ENCODE measurements around the gene GRIA3.
A peak's percentile ranks its signal among the peaks of the same experiment; 100 is the strongest.

Gene GRIA3

GRCh38 chrX:123499787-123500186, 315.7 kb downstream of the GRIA3 start:
- Histone ChIP-seq H3K27ac (ENCODE audit: low read depth, low read length) (no peak overlapping the region), H3K36me3 (ENCODE audit: control insufficient read depth in 1 of 2, insufficient read depth in 2 of 2, low read length in 2 of 2) (no peaks in the 10 kb centered on the region), H4K12ac (ENCODE audit: low read depth, low read length) (no peak overlapping the region), H2BK5ac (ENCODE audit: low read depth, low read length, poor library complexity) (no peak overlapping the region), H3K18ac (ENCODE audit: low read length) (no peak overlapping the region), H3K4me3 (ENCODE audit: low read depth, low read length) (peak overlapping the region; percentile 40), H2BK12ac (ENCODE audit: low read length) (no peak overlapping the region), H3K27me3 (ENCODE audit: insufficient read depth, low read length) (no peaks in the 10 kb centered on the region), H4K91ac (ENCODE audit: low read depth, low read length) (no peak overlapping the region), H3K79me2 (ENCODE audit: control insufficient read depth, insufficient read depth, low read length, poor library complexity) (no peaks in the 10 kb centered on the region), H4K8ac (ENCODE audit: low read depth, low read length) (no peak overlapping the region), H3K23ac (ENCODE audit: low read length) (no peak overlapping the region), H3K4ac (ENCODE audit: low read depth, low read length) (no peak overlapping the region), H2AK5ac (ENCODE audit: low read length) (no peak overlapping the region), H3K14ac (ENCODE audit: low read length) (no peak overlapping the region), H3K79me1 (ENCODE audit: low read length) (no peaks in the 10 kb centered on the region), H2BK120ac (ENCODE audit: insufficient read depth, low read length, poor library complexity) (no peak overlapping the region), H3K4me1 (ENCODE audit: control insufficient read depth in 1 of 2, insufficient read depth in 2 of 2, low read length in 2 of 2) (no peaks in the 10 kb centered on the region), H2AFZ (ENCODE audit: insufficient read depth, low read length, poor library complexity) (no peak overlapping the region), H3K9me3 (ENCODE audit: insufficient read depth, low read depth, low read length) (no peaks in the 10 kb centered on the region), H3K4me2 (ENCODE audit: low read length) (no peak overlapping the region), H3K9ac (ENCODE audit: low read length) (no peak overlapping the region)
- WGBS (ENCODE audit: extremely low coverage, insufficient coverage, insufficient read length), result no CpG with 5 or more reads among the region's 7 CpGs
- DNase-seq, result no peak

- Histone ChIP-seq H4K8ac (ENCODE audit: low read depth, low read length) (no peak overlapping the region), H2AK5ac (ENCODE audit: low read length) (no peak overlapping the region), H3K27ac (ENCODE audit: low read depth, low read length) (no peak overlapping the region), H3K18ac (ENCODE audit: low read length) (no peak overlapping the region), H4K12ac (ENCODE audit: low read depth, low read length) (no peak overlapping the region), H3K36me3 (ENCODE audit: control insufficient read depth in 1 of 2, insufficient read depth in 2 of 2, low read length in 2 of 2) (peaks cover 0 to 1% of the 10 kb centered on the region in 2 experiments), H3K79me2 (ENCODE audit: control insufficient read depth, insufficient read depth, low read length, poor library complexity) (no peaks in the 10 kb centered on the region), H3K4me3 (ENCODE audit: low read depth, low read length) (no peak overlapping the region), H2BK12ac (ENCODE audit: low read length) (no peak overlapping the region), H3K9ac (ENCODE audit: low read length) (no peak overlapping the region), H3K9me3 (ENCODE audit: insufficient read depth, low read depth, low read length) (no peaks in the 10 kb centered on the region), H2BK120ac (ENCODE audit: insufficient read depth, low read length, poor library complexity) (no peak overlapping the region), H3K14ac (ENCODE audit: low read length) (no peak overlapping the region), H3K4ac (ENCODE audit: low read depth, low read length) (no peak overlapping the region), H3K79me1 (ENCODE audit: low read length) (no peaks in the 10 kb centered on the region), H2AFZ (ENCODE audit: insufficient read depth, low read length, poor library complexity) (no peak overlapping the region), H3K4me2 (ENCODE audit: low read length) (no peak overlapping the region), H2BK5ac (ENCODE audit: low read depth, low read length, poor library complexity) (no peak overlapping the region), H4K91ac (ENCODE audit: low read depth, low read length) (no peak overlapping the region), H3K23ac (ENCODE audit: low read length) (no peak overlapping the region), H3K27me3 (ENCODE audit: insufficient read depth, low read length) (no peaks in the 10 kb centered on the region), H3K4me1 (ENCODE audit: control insufficient read depth in 1 of 2, insufficient read depth in 2 of 2, low read length in 2 of 2) (no peaks in the 10 kb centered on the region)
- no CpG with 5 or more reads among the region's 2 CpGs for WGBS (ENCODE audit: extremely low coverage, insufficient coverage, insufficient read length)
- no peak for DNase-seq
Measured at GRCh38 chrX:123504047-123504446, 320.0 kb downstream of the GRIA3 start.

- no peaks in the 10 kb centered on the region for H3K4me1 ChIP-seq (ENCODE audit: control insufficient read depth in 1 of 2, insufficient read depth in 2 of 2, low read length in 2 of 2)
- peaks cover 0 to 1% of the 10 kb centered on the region in 2 experiments for H3K36me3 ChIP-seq (ENCODE audit: control insufficient read depth in 1 of 2, insufficient read depth in 2 of 2, low read length in 2 of 2)
- H4K91ac ChIP-seq (ENCODE audit: low read depth, low read length), result no peak overlapping the region
- H3K14ac ChIP-seq (ENCODE audit: low read length), result no peak overlapping the region
- no peak for DNase-seq
- no peak overlapping the region for H3K23ac ChIP-seq (ENCODE audit: low read length)
- H3K4me3 ChIP-seq (ENCODE audit: low read depth, low read length), result no peak overlapping the region
- H2BK120ac ChIP-seq (ENCODE audit: insufficient read depth, low read length, poor library complexity), result no peak overlapping the region
- H3K9me3 ChIP-seq (ENCODE audit: insufficient read depth, low read depth, low read length), result no peaks in the 10 kb centered on the region
- H4K12ac ChIP-seq (ENCODE audit: low read depth, low read length), result no peak overlapping the region
- no CpG with 5 or more reads among the region's 3 CpGs for WGBS (ENCODE audit: extremely low coverage, insufficient coverage, insufficient read length)
- no peak overlapping the region for H3K27ac ChIP-seq (ENCODE audit: low read depth, low read length)
- no peaks in the 10 kb centered on the region for H3K79me2 ChIP-seq (ENCODE audit: control insufficient read depth, insufficient read depth, low read length, poor library complexity)
- H3K9ac ChIP-seq (ENCODE audit: low read length), result no peak overlapping the region
- no peak overlapping the region for H2BK5ac ChIP-seq (ENCODE audit: low read depth, low read length, poor library complexity)
- H2AK5ac ChIP-seq (ENCODE audit: low read length), result no peak overlapping the region
- no peak overlapping the region for H3K18ac ChIP-seq (ENCODE audit: low read length)
- H2BK12ac ChIP-seq (ENCODE audit: low read length), result no peak overlapping the region
- no peak overlapping the region for H3K4me2 ChIP-seq (ENCODE audit: low read length)
- H4K8ac ChIP-seq (ENCODE audit: low read depth, low read length), result no peak overlapping the region
- no peak overlapping the region for H3K4ac ChIP-seq (ENCODE audit: low read depth, low read length)
- no peaks in the 10 kb centered on the region for H3K27me3 ChIP-seq (ENCODE audit: insufficient read depth, low read length)
- H3K79me1 ChIP-seq (ENCODE audit: low read length), result no peaks in the 10 kb centered on the region
- no peak overlapping the region for H2AFZ ChIP-seq (ENCODE audit: insufficient read depth, low read length, poor library complexity)
Measured at GRCh38 chrX:123504630-123505270, 320.7 kb downstream of the GRIA3 start.

- Histone ChIP-seq H2AK5ac (ENCODE audit: low read length) (no peak overlapping the region), H3K27me3 (ENCODE audit: insufficient read depth, low read length) (no peaks in the 10 kb centered on the region), H3K27ac (ENCODE audit: low read depth, low read length) (no peak overlapping the region), H4K12ac (ENCODE audit: low read depth, low read length) (no peak overlapping the region), H3K4me3 (ENCODE audit: low read depth, low read length) (no peak overlapping the region), H3K9ac (ENCODE audit: low read length) (no peak overlapping the region), H3K4ac (ENCODE audit: low read depth, low read length) (no peak overlapping the region), H2BK12ac (ENCODE audit: low read length) (no peak overlapping the region), H2BK5ac (ENCODE audit: low read depth, low read length, poor library complexity) (no peak overlapping the region), H2BK120ac (ENCODE audit: insufficient read depth, low read length, poor library complexity) (no peak overlapping the region), H3K4me1 (ENCODE audit: control insufficient read depth in 1 of 2, insufficient read depth in 2 of 2, low read length in 2 of 2) (no peaks in the 10 kb centered on the region), H4K91ac (ENCODE audit: low read depth, low read length) (no peak overlapping the region), H3K79me1 (ENCODE audit: low read length) (no peaks in the 10 kb centered on the region), H2AFZ (ENCODE audit: insufficient read depth, low read length, poor library complexity) (no peak overlapping the region), H3K4me2 (ENCODE audit: low read length) (no peak overlapping the region), H3K14ac (ENCODE audit: low read length) (no peak overlapping the region), H3K18ac (ENCODE audit: low read length) (no peak overlapping the region), H3K79me2 (ENCODE audit: control insufficient read depth, insufficient read depth, low read length, poor library complexity) (no peaks in the 10 kb centered on the region), H3K23ac (ENCODE audit: low read length) (no peak overlapping the region), H4K8ac (ENCODE audit: low read depth, low read length) (no peak overlapping the region), H3K9me3 (ENCODE audit: insufficient read depth, low read depth, low read length) (no peaks in the 10 kb centered on the region), H3K36me3 (ENCODE audit: control insufficient read depth in 1 of 2, insufficient read depth in 2 of 2, low read length in 2 of 2) (no peaks in the 10 kb centered on the region)
- no peak for DNase-seq
- no CpG with 5 or more reads among the region's 6 CpGs for WGBS (ENCODE audit: extremely low coverage, insufficient coverage, insufficient read length)
Measured at GRCh38 chrX:123513585-123514278, 329.7 kb downstream of the GRIA3 start.
